Measurements from ENCODE around the gene PRDX6.
"Not testable (repeated sequence)": the region's sequence is repeated elsewhere in the genome, so short reads cannot be mapped to it uniquely, and the experiment has no call there.

PRDX6 gene

GRCh38 chr1:173440430-173440829 lies 36.7 kb upstream of the PRDX6 start:
- Histone ChIP-seq H3K27ac (ENCODE audit: insufficient read depth, low read depth, low read length, poor library complexity, severe bottlenecking) (no peak overlapping the region), H3K4me3 (ENCODE audit: insufficient read depth, low read depth, low read length) (no peak overlapping the region), H3K36me3 (ENCODE audit: control insufficient read depth, insufficient read depth, low read length) (no peaks in the 10 kb centered on the region), H3K4me1 (ENCODE audit: control insufficient read depth, insufficient read depth, low read length) (no peaks in the 10 kb centered on the region), H3K9me3 (ENCODE audit: control insufficient read depth, low read length) (no peaks in the 10 kb centered on the region), H3K27me3 (ENCODE audit: control insufficient read depth, insufficient read depth, low read length, poor library complexity, severe bottlenecking) (no peaks in the 10 kb centered on the region)
- 100% methylated on average over 1 of the region's 1 CpG; no CpG with 5 or more reads in 1 of the 2 experiments for WGBS, 2 experiments

DNA sequence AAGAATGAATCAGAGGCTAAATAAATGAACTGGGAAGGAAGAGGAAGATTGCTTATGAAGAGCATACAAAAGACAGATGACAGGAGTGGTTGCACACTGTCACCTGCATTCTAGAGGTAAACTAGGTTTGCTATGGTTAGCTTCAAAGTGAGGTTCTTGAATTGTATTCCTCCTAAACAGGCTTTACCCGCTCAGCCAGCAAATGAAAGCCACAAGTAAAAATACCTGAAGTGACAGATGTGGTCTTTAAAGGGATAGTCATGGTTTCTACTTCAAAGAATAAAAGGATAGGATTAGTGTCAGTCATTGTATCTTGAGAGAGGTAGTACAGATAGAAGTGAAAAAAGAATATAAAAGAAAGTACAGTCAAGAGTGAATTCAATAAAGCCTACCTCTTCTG lies 32.4 kb upstream of the PRDX6 start:
- Histone ChIP-seq H3K36me3 (ENCODE audit: control insufficient read depth, insufficient read depth, low read length) (no peaks in the 10 kb centered on the region), H3K27ac (ENCODE audit: insufficient read depth, low read depth, low read length, poor library complexity, severe bottlenecking) (peak overlapping the region; percentile 76), H3K4me1 (ENCODE audit: control insufficient read depth, insufficient read depth, low read length) (no peaks in the 10 kb centered on the region), H3K27me3 (ENCODE audit: control insufficient read depth, insufficient read depth, low read length, poor library complexity, severe bottlenecking) (no peaks in the 10 kb centered on the region), H3K9me3 (ENCODE audit: control insufficient read depth, low read length) (peaks cover 2% of the 10 kb centered on the region), H3K4me3 (ENCODE audit: insufficient read depth, low read depth, low read length) (no peak overlapping the region)
- WGBS, 2 experiments, result 69 to 75% methylated on average over 1 of the region's 1 CpG

DNA sequence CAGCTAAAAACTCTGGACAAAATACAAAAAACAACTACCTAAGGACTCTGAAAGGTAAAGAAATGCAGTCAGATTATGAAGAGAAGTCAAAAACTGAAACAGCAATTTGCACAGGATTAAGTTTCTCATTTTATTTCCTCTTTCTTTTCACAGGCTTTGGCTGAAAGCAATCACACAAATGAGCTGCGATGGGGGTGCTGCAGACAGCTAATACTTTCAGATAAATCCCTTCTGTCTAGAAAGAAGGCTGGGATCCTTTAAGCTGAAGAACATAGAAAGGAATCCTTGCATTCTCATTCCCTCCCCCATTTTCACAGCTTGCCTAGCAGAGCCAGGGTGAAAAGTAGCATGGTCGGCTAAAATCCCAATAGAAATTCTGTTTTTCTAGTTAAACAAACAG lies 32.0 kb upstream of the PRDX6 start:
- Histone ChIP-seq H3K4me3 (ENCODE audit: insufficient read depth, low read depth, low read length) (no peak overlapping the region), H3K27me3 (ENCODE audit: control insufficient read depth, insufficient read depth, low read length, poor library complexity, severe bottlenecking) (no peaks in the 10 kb centered on the region), H3K4me1 (ENCODE audit: control insufficient read depth, insufficient read depth, low read length) (no peaks in the 10 kb centered on the region), H3K9me3 (ENCODE audit: control insufficient read depth, low read length) (peaks cover 2% of the 10 kb centered on the region), H3K27ac (ENCODE audit: insufficient read depth, low read depth, low read length, poor library complexity, severe bottlenecking) (peak overlapping the region; percentile 76), H3K36me3 (ENCODE audit: control insufficient read depth, insufficient read depth, low read length) (no peaks in the 10 kb centered on the region)
- 33 to 35% methylated on average over 2 of the region's 2 CpGs for WGBS, 2 experiments

DNA sequence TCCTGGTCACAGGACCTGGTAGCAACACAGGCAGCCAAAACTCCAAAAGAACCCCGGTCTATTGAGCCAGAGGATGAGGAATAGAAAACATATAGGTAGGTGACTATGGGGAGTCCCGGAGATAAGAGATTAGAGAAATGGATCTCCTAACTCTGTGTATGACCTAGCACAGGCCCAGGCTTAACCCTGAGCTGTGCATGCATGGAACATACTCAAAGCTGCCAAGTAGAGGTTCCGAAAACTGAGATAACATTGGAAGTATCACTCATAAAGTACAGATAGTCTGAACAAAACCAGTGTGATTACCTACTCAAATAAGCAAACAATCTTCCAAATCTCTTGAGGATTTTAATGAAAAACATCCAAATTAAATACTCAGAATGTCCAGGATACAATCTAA lies 31.5 kb upstream of the PRDX6 start:
- WGBS, 2 experiments, result 93% methylated on average over 3 of the region's 3 CpGs
- peaks cover 2% of the 10 kb centered on the region for H3K9me3 ChIP-seq (ENCODE audit: control insufficient read depth, low read length)
- H3K27ac ChIP-seq (ENCODE audit: insufficient read depth, low read depth, low read length, poor library complexity, severe bottlenecking), result peak overlapping the region; percentile 76
- H3K36me3 ChIP-seq (ENCODE audit: control insufficient read depth, insufficient read depth, low read length), result no peaks in the 10 kb centered on the region
- no peak overlapping the region for H3K4me3 ChIP-seq (ENCODE audit: insufficient read depth, low read depth, low read length)
- H3K4me1 ChIP-seq (ENCODE audit: control insufficient read depth, insufficient read depth, low read length), result no peaks in the 10 kb centered on the region
- H3K27me3 ChIP-seq (ENCODE audit: control insufficient read depth, insufficient read depth, low read length, poor library complexity, severe bottlenecking), result no peaks in the 10 kb centered on the region

GRCh38 chr1:173447224-173447623 lies 29.9 kb upstream of the PRDX6 start:
- Histone ChIP-seq H3K9me3 (ENCODE audit: control insufficient read depth, low read length) (peaks cover 2% of the 10 kb centered on the region), H3K36me3 (ENCODE audit: control insufficient read depth, insufficient read depth, low read length) (no peaks in the 10 kb centered on the region), H3K27me3 (ENCODE audit: control insufficient read depth, insufficient read depth, low read length, poor library complexity, severe bottlenecking) (no peaks in the 10 kb centered on the region), H3K27ac (ENCODE audit: insufficient read depth, low read depth, low read length, poor library complexity, severe bottlenecking) (no peak overlapping the region), H3K4me1 (ENCODE audit: control insufficient read depth, insufficient read depth, low read length) (no peaks in the 10 kb centered on the region), H3K4me3 (ENCODE audit: insufficient read depth, low read depth, low read length) (no peak overlapping the region)
- WGBS, 2 experiments, result 95 to 100% methylated on average over 1 of the region's 1 CpG

GRCh38 chr1:173448945-173449344 lies 28.2 kb upstream of the PRDX6 start:
- Histone ChIP-seq H3K27me3 (ENCODE audit: control insufficient read depth, insufficient read depth, low read length, poor library complexity, severe bottlenecking) (no peaks in the 10 kb centered on the region), H3K36me3 (ENCODE audit: control insufficient read depth, insufficient read depth, low read length) (no peaks in the 10 kb centered on the region), H3K4me1 (ENCODE audit: control insufficient read depth, insufficient read depth, low read length) (no peaks in the 10 kb centered on the region), H3K9me3 (ENCODE audit: control insufficient read depth, low read length) (peaks cover 2% of the 10 kb centered on the region), H3K27ac (ENCODE audit: insufficient read depth, low read depth, low read length, poor library complexity, severe bottlenecking) (no peak overlapping the region), H3K4me3 (ENCODE audit: insufficient read depth, low read depth, low read length) (no peak overlapping the region)
- WGBS, 2 experiments, result 80 to 100% methylated on average over 1 to 2 of the region's 2 CpGs

DNA sequence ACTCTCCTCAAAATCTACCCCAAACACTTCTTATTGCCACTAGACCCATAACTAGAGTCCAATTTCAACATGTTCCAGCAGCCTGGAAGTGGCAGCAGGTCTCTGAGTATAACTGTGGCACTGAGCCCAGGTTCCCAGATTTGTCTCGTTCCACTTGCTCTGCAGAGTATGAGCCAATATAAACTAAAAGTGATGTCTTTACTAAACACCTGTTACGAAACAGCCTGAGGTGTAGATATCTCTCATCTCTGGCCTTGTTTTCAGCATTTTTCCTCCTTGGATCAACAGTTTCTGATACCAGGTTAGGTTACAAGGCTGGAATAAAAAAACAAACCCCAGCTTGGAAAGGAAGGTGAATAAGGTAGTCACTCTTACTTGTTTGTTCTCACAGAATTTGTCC lies 25.2 kb upstream of the PRDX6 start:
- H3K4me1 ChIP-seq (ENCODE audit: control insufficient read depth, insufficient read depth, low read length), result no peaks in the 10 kb centered on the region
- no peaks in the 10 kb centered on the region for H3K27me3 ChIP-seq (ENCODE audit: control insufficient read depth, insufficient read depth, low read length, poor library complexity, severe bottlenecking)
- H3K9me3 ChIP-seq (ENCODE audit: control insufficient read depth, low read length), result no peaks in the 10 kb centered on the region
- no peak overlapping the region for H3K27ac ChIP-seq (ENCODE audit: insufficient read depth, low read depth, low read length, poor library complexity, severe bottlenecking)
- H3K4me3 ChIP-seq (ENCODE audit: insufficient read depth, low read depth, low read length), result no peak overlapping the region
- WGBS, 2 experiments, result 92 to 97% methylated on average over 2 of the region's 2 CpGs
- no peaks in the 10 kb centered on the region for H3K36me3 ChIP-seq (ENCODE audit: control insufficient read depth, insufficient read depth, low read length)

- Histone ChIP-seq H3K4me1 (ENCODE audit: control insufficient read depth, insufficient read depth, low read length) (no peaks in the 10 kb centered on the region), H3K27me3 (ENCODE audit: control insufficient read depth, insufficient read depth, low read length, poor library complexity, severe bottlenecking) (no peaks in the 10 kb centered on the region), H3K27ac (ENCODE audit: insufficient read depth, low read depth, low read length, poor library complexity, severe bottlenecking) (no peak overlapping the region), H3K4me3 (ENCODE audit: insufficient read depth, low read depth, low read length) (no peak overlapping the region), H3K9me3 (ENCODE audit: control insufficient read depth, low read length) (no peaks in the 10 kb centered on the region), H3K36me3 (ENCODE audit: control insufficient read depth, insufficient read depth, low read length) (no peaks in the 10 kb centered on the region)
These were observed 23.2 kb upstream of the PRDX6 start for GRCh38 chr1:173453982-173454381.

- H3K36me3 ChIP-seq (ENCODE audit: control insufficient read depth, insufficient read depth, low read length), result peaks cover 3% of the 10 kb centered on the region
- no peaks in the 10 kb centered on the region for H3K27me3 ChIP-seq (ENCODE audit: control insufficient read depth, insufficient read depth, low read length, poor library complexity, severe bottlenecking)
- H3K27ac ChIP-seq (ENCODE audit: insufficient read depth, low read depth, low read length, poor library complexity, severe bottlenecking), result no peak overlapping the region
- H3K9me3 ChIP-seq (ENCODE audit: control insufficient read depth, low read length), result no peaks in the 10 kb centered on the region
- 67 to 82% methylated on average over 2 to 4 of the region's 4 CpGs for WGBS, 2 experiments
- no peak overlapping the region for H3K4me3 ChIP-seq (ENCODE audit: insufficient read depth, low read depth, low read length)
- H3K4me1 ChIP-seq (ENCODE audit: control insufficient read depth, insufficient read depth, low read length), result no peaks in the 10 kb centered on the region
These were observed 22.1 kb upstream of the PRDX6 start for GRCh38 chr1:173454966-173455524.

DNA sequence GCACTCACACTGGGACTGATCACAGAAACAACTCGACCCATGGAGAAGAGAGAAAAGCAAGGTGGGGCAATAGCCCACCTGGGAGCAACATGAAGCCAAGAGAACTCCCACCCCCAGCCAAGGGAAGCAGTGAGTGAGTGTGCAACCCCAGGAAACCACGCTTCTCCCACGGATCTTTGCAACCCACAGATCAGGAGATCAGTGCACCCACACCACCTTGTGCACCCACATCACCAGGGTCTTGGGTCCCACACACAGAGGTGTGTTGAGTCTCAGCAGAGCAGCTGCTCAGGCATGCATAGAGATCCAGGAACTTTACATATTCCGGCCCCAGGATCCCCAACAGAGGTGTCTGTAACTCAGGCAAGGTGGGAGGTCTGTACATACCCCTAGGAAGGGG lies 17.2 kb upstream of the PRDX6 start:
- no peak overlapping the region for H3K27ac ChIP-seq (ENCODE audit: insufficient read depth, low read depth, low read length, poor library complexity, severe bottlenecking)

DNA sequence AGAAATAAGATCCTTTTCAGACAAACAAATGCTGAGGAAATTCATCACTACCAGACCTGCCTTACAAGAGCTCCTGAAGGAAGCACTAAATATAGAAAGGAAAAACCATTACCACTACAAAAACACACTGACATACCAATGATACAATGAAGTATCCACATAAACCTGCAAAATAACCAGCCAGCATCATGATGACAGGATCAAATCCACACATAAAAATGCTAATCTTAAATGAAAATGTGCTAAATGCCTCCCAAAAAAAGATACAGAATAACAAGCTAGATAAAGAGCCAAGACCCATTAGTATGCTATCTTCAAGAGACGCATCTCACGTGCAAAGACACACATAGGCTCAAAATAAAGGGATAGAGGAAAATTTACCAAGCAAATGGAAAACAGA lies 14.5 kb upstream of the PRDX6 start:
- not testable (repeated sequence) for H3K4me1 ChIP-seq (ENCODE audit: control insufficient read depth, insufficient read depth, low read length); H3K27me3 ChIP-seq (ENCODE audit: control insufficient read depth, insufficient read depth, low read length, poor library complexity, severe bottlenecking); H3K9me3 ChIP-seq (ENCODE audit: control insufficient read depth, low read length); H3K36me3 ChIP-seq (ENCODE audit: control insufficient read depth, insufficient read depth, low read length); H3K4me3 ChIP-seq (ENCODE audit: insufficient read depth, low read depth, low read length); H3K27ac ChIP-seq (ENCODE audit: insufficient read depth, low read depth, low read length, poor library complexity, severe bottlenecking)
- 85 to 96% methylated on average over 2 of the region's 2 CpGs for WGBS, 2 experiments

More for the DNA sequence above, 17.2 kb upstream of the PRDX6 start:
- 85 to 89% methylated on average over 4 of the region's 4 CpGs for WGBS, 2 experiments
- Histone ChIP-seq H3K4me3 (ENCODE audit: insufficient read depth, low read depth, low read length) (no peak overlapping the region), H3K36me3 (ENCODE audit: control insufficient read depth, insufficient read depth, low read length) (peaks cover 4% of the 10 kb centered on the region), H3K9me3 (ENCODE audit: control insufficient read depth, low read length) (no peaks in the 10 kb centered on the region), H3K27me3 (ENCODE audit: control insufficient read depth, insufficient read depth, low read length, poor library complexity, severe bottlenecking) (no peaks in the 10 kb centered on the region), H3K4me1 (ENCODE audit: control insufficient read depth, insufficient read depth, low read length) (no peaks in the 10 kb centered on the region)

Data from ectodermal cell (in vitro differentiated cells).